ENCODE results near the gene ARHGAP31. TPM values are rescaled to one million over a fixed set of nuclear protein-coding genes. Genes with fewer than 3 reads are reported as not detected.

ARHGAP31 gene
- polyA plus RNA-seq, 1 donor from 2014 or later, result not detected

DNA sequence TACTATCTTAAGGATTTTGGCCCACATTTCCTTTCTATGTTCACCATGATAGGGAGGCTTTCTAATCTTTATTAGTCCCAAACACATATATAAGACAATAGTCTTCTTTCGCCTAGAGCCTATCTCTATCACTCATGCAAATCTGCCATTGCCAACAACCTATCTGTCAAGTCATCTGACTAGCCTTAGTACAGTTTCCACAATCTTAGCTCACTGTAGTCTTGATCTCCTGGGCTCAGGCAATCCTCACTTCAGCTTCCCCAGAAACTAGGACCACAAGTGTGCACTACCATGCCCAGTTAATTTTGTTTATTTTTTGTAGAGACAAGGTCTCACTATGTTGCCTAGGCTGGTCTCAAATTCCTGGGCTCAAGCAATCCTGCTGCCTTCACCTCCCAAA is 162.3 kb downstream of the ARHGAP31 start:
- Histone ChIP-seq H2AFZ (ENCODE audit: low read depth, low read length) (no peak overlapping the region), H3F3A (ENCODE audit: insufficient read depth, low read length, poor library complexity, severe bottlenecking) (no peaks in the 10 kb centered on the region), H4K20me1 (ENCODE audit: insufficient read depth) (no peaks in the 10 kb centered on the region), H3K9me2 (ENCODE audit: insufficient read depth, low read length) (no peaks in the 10 kb centered on the region), H3K4me2 (ENCODE audit: low read length) (no peak overlapping the region), H3K4me3 (ENCODE audit: low read length) (no peak overlapping the region), H3K36me3 (ENCODE audit: insufficient read depth, low read length) (no peaks in the 10 kb centered on the region), H3K9me3 (ENCODE audit: low read length) (no peaks in the 10 kb centered on the region), H3K27ac (ENCODE audit: low read length) (no peak overlapping the region), H3K79me2 (replicated peaks; ENCODE audit: insufficient read depth, low read length) (peaks cover under 1% of the 10 kb centered on the region), H3K9ac (ENCODE audit: low read length) (no peak overlapping the region), H3K27me3 (ENCODE audit: insufficient read depth, low read depth, low read length) (no peaks in the 10 kb centered on the region)
- TF ChIP-seq POLR2AphosphoS5 (IDR thresholded peaks at IDR 0.05) (no peak), EZH2 (IDR thresholded peaks at IDR 0.05; ENCODE audit: borderline replicate concordance, insufficient read depth, low read length, poor library complexity, severe bottlenecking) (no peak)

DNA sequence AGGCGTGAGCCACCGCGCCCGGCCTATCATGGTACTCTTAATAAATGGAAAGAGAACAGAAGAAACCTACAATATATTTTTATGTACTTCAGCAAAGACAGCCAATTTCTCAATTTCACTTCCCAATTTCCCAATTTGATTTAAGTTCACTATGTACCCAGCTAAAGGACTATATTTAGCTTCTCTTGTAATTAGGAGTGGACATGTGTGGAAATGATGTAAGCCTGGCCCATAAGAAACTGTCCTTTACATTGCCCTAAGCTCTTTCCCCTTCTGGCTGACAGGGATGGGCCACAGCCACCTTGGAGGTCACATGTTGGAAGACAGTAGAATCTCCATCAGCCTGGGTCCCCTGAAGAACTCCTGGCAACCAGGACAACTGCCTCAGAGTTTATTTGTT is 163.1 kb downstream of the ARHGAP31 start:
- TF ChIP-seq, protein P1, sequence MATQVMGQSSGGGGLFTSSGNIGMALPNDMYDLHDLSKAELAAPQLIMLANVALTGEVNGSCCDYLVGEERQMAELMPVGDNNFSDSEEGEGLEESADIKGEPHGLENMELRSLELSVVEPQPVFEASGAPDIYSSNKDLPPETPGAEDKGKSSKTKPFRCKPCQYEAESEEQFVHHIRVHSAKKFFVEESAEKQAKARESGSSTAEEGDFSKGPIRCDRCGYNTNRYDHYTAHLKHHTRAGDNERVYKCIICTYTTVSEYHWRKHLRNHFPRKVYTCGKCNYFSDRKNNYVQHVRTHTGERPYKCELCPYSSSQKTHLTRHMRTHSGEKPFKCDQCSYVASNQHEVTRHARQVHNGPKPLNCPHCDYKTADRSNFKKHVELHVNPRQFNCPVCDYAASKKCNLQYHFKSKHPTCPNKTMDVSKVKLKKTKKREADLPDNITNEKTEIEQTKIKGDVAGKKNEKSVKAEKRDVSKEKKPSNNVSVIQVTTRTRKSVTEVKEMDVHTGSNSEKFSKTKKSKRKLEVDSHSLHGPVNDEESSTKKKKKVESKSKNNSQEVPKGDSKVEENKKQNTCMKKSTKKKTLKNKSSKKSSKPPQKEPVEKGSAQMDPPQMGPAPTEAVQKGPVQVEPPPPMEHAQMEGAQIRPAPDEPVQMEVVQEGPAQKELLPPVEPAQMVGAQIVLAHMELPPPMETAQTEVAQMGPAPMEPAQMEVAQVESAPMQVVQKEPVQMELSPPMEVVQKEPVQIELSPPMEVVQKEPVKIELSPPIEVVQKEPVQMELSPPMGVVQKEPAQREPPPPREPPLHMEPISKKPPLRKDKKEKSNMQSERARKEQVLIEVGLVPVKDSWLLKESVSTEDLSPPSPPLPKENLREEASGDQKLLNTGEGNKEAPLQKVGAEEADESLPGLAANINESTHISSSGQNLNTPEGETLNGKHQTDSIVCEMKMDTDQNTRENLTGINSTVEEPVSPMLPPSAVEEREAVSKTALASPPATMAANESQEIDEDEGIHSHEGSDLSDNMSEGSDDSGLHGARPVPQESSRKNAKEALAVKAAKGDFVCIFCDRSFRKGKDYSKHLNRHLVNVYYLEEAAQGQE (IDR thresholded peaks at IDR 0.05; ENCODE audit: borderline replicate concordance), result no peak
- no peak for TF ChIP-seq RAD21 (conservative IDR thresholded peaks at IDR 0.05)
- no peak for TF ChIP-seq TAF1 (IDR thresholded peaks at IDR 0.05; ENCODE audit: low read depth)
- TF ChIP-seq SMC3 (conservative IDR thresholded peaks at IDR 0.05; ENCODE audit: poor library complexity), result no peak
- no peak for TF ChIP-seq POLR2AphosphoS5 (IDR thresholded peaks at IDR 0.05)
- no peak for TF ChIP-seq MXI1 (conservative IDR thresholded peaks at IDR 0.05; ENCODE audit: poor library complexity, severe bottlenecking)
- TF ChIP-seq EZH2 (IDR thresholded peaks at IDR 0.05; ENCODE audit: borderline replicate concordance, insufficient read depth, low read length, poor library complexity, severe bottlenecking), result no peak

DNA sequence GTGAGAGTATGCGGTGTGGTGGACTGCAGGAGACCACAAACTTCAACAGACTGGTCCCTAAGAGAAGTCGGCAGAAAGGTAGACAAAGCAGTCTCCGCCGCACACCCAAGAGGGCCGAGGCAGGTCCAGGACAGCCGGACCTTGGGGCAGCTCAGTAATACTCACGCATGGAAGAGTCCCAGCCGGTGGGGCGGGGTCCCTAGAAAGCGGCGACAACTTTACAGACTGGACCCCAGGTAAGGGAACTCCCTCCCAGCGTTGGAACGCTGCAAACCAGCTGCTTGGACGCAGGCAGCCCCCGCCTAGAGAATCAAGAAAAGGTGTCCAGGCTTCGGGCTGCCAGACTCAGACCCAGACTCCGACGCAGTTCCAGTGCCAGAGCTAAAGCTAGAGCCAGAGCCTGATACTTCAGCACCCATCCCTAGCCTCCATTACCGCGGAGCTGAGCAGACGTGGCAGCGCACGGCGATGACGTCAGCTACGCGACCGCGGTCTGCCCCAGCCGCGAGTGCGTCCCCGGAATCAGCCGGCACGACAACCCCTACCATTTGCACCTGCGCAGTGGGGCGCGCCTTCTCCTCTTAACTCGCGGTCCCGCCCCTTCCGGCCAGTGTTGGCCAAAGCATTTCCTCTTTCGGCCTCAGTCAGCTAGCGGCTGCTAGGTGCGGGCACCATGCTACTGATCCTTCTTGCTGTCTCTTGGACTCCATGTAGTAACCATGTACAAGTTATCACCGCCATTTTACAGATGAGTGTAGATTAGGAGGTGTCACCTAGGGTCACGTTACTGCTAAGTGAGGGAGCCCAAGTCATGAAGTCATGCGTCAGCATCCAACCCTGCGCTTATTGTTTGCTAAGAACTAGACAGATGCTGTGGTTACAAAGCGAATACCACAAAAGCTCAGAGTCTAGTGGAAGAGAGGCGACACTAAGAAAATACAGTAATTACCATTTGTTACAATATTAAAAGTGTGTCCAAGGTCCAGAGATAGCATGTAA is 169.3 kb downstream of the ARHGAP31 start, which contains the start of gene TMEM39A:
TSS of gene TMEM39A (minus strand) at position 445 of the 999 bp plus-strand sequence. CDS start 1,541 bp downstream, outside the sequence.
- Histone ChIP-seq H2AFZ (ENCODE audit: low read depth, low read length) (peak within 1 kb of the TSS; percentile 96), H3F3A (ENCODE audit: insufficient read depth, low read length, poor library complexity, severe bottlenecking) (no peaks in the 10 kb centered on the region), H3K9me2 (ENCODE audit: insufficient read depth, low read length) (no peaks in the 10 kb centered on the region)

More for the DNA sequence above, 163.1 kb downstream of the ARHGAP31 start:
- H4K20me1 ChIP-seq (ENCODE audit: insufficient read depth), result no peaks in the 10 kb centered on the region
- H3K4me2 ChIP-seq (ENCODE audit: low read length), result no peak overlapping the region
- no peaks in the 10 kb centered on the region for H3K9me3 ChIP-seq (ENCODE audit: low read length)
- H2AFZ ChIP-seq (ENCODE audit: low read depth, low read length), result no peak overlapping the region
- H3K9me2 ChIP-seq (ENCODE audit: insufficient read depth, low read length), result no peaks in the 10 kb centered on the region
- peaks cover 8% of the 10 kb centered on the region for H3K79me2 ChIP-seq (replicated peaks; ENCODE audit: insufficient read depth, low read length)
- H3K4me3 ChIP-seq (ENCODE audit: low read length), result no peak overlapping the region
- no peaks in the 10 kb centered on the region for H3K27me3 ChIP-seq (ENCODE audit: insufficient read depth, low read depth, low read length)
- H3K36me3 ChIP-seq (ENCODE audit: insufficient read depth, low read length), result no peaks in the 10 kb centered on the region
- no peaks in the 10 kb centered on the region for H3F3A ChIP-seq (ENCODE audit: insufficient read depth, low read length, poor library complexity, severe bottlenecking)
- no peak overlapping the region for H3K9ac ChIP-seq (ENCODE audit: low read length)
- no peak overlapping the region for H3K27ac ChIP-seq (ENCODE audit: low read length)

More for the DNA sequence above, 169.3 kb downstream of the ARHGAP31 start, which contains the start of gene TMEM39A:
- Histone ChIP-seq H3K9ac (ENCODE audit: low read length) (peak within 1 kb of the TSS; percentile 80), H3K36me3 (ENCODE audit: insufficient read depth, low read length) (no peaks in the 10 kb centered on the region), H3K4me3 (ENCODE audit: low read length) (peak within 1 kb of the TSS; percentile 89), H4K20me1 (ENCODE audit: insufficient read depth) (no peaks in the 10 kb centered on the region), H3K9me3 (ENCODE audit: low read length) (no peaks in the 10 kb centered on the region), H3K27me3 (ENCODE audit: insufficient read depth, low read depth, low read length) (no peaks in the 10 kb centered on the region), H3K27ac (ENCODE audit: low read length) (peak within 1 kb of the TSS; percentile 83), H3K4me2 (ENCODE audit: low read length) (peak within 1 kb of the TSS; percentile 89), H3K79me2 (replicated peaks; ENCODE audit: insufficient read depth, low read length) (peaks cover 18% of the 10 kb centered on the region)
- TF ChIP-seq EZH2 (IDR thresholded peaks at IDR 0.05; ENCODE audit: borderline replicate concordance, insufficient read depth, low read length, poor library complexity, severe bottlenecking) (no peak), SMC3 (conservative IDR thresholded peaks at IDR 0.05; ENCODE audit: poor library complexity) (peak; percentile 49), TAF1 (IDR thresholded peaks at IDR 0.05; ENCODE audit: low read depth) (peak; percentile 79), MXI1 (conservative IDR thresholded peaks at IDR 0.05; ENCODE audit: poor library complexity, severe bottlenecking) (peak; percentile 93), EP300 (conservative IDR thresholded peaks at IDR 0.05; ENCODE audit: poor library complexity, severe bottlenecking) (peak; percentile 73), CTCF (IDR thresholded peaks at IDR 0.05; ENCODE audit: poor library complexity, severe bottlenecking) (peak; percentile 45), POLR2AphosphoS5 (IDR thresholded peaks at IDR 0.05) (peak; percentile 99), RAD21 (conservative IDR thresholded peaks at IDR 0.05) (no peak)
- TF ChIP-seq, protein P1 (IDR thresholded peaks at IDR 0.05; ENCODE audit: borderline replicate concordance), result peak; percentile 94

Measured in neural cell (in vitro differentiated cells).